ENCODE data around the gene DLGAP4.
"Not testable (repeated sequence)": the region's sequence is repeated elsewhere in the genome, so short reads cannot be mapped to it uniquely, and the experiment has no call there.

Gene DLGAP4

GRCh38 chr20:36541227-36541767 is 235.2 kb downstream of the DLGAP4 start, which contains the start of gene MYL9:
MYL9 (plus strand) TSS chr20:36541519; CDS start chr20:36544885, 3,366 bp downstream.
- DNase-seq (ENCODE audit: low read depth in 2 of 2): no peak

- no peak for DNase-seq (ENCODE audit: low read depth in 2 of 2)
These were observed 235.8 kb downstream of the DLGAP4 start for GRCh38 chr20:36541768-36542488.

GRCh38 chr20:36542516-36543183 is 236.5 kb downstream of the DLGAP4 start:
- DNase-seq (ENCODE audit: low read depth in 2 of 2): no peak

GRCh38 chr20:36543184-36544133 is 237.3 kb downstream of the DLGAP4 start:
- DNase-seq (ENCODE audit: low read depth in 2 of 2): no peak

GRCh38 chr20:36544134-36545018 is 238.2 kb downstream of the DLGAP4 start:
- no peak for DNase-seq (ENCODE audit: low read depth in 2 of 2)

GRCh38 chr20:36546111-36546736 is 240.1 kb downstream of the DLGAP4 start:
- DNase-seq (ENCODE audit: low read depth in 2 of 2): no peak

- DNase-seq (ENCODE audit: low read depth in 2 of 2): no peak
These were observed 241.3 kb downstream of the DLGAP4 start for GRCh38 chr20:36547186-36548005.

- no peak for DNase-seq (ENCODE audit: low read depth in 2 of 2)
These were observed 241.8 kb downstream of the DLGAP4 start for GRCh38 chr20:36548006-36548315.

GRCh38 chr20:36548704-36549627 is 242.8 kb downstream of the DLGAP4 start:
- DNase-seq (ENCODE audit: low read depth in 2 of 2): no peak

- no peak for DNase-seq (ENCODE audit: low read depth in 2 of 2)
These were observed 243.4 kb downstream of the DLGAP4 start for GRCh38 chr20:36549628-36549941.

GRCh38 chr20:36549942-36550789 is 244.0 kb downstream of the DLGAP4 start:
- DNase-seq (ENCODE audit: low read depth in 2 of 2): no peak

- no peak for DNase-seq (ENCODE audit: low read depth in 2 of 2)
These were observed 244.7 kb downstream of the DLGAP4 start for GRCh38 chr20:36550790-36551299.

- no peak for DNase-seq (ENCODE audit: low read depth in 2 of 2)
These were observed 249.1 kb downstream of the DLGAP4 start for GRCh38 chr20:36555248-36555647.

GRCh38 chr20:36562724-36563123 is 256.6 kb downstream of the DLGAP4 start:
- DNase-seq (ENCODE audit: low read depth in 2 of 2): no peak

- no peak for DNase-seq (ENCODE audit: low read depth in 2 of 2)
These were observed 257.2 kb downstream of the DLGAP4 start for GRCh38 chr20:36563374-36563773.

- DNase-seq (ENCODE audit: low read depth in 2 of 2): not testable (repeated sequence)
These were observed 258.1 kb downstream of the DLGAP4 start for GRCh38 chr20:36564078-36564725.

- not testable (repeated sequence) for DNase-seq (ENCODE audit: low read depth in 2 of 2)
These were observed 258.6 kb downstream of the DLGAP4 start for GRCh38 chr20:36564726-36565121.

Data from stimulated activated CD8-positive, alpha-beta memory T cell treated with anti-CD3 and anti-CD28 coated beads, Interleukin-15, amount 100 ng/mL, for 4 hours (primary cell).